H9 (cell line): ENCODE results near the gene APLP2. TPM values are rescaled to one million over a fixed set of nuclear protein-coding genes. Genes with fewer than 3 reads are reported as not detected.

Experiments used
- DNase-seq: peaks from one replicate; pipeline ENCODE4 v3.0.0-alpha.2; 2017
- H2AFZ ChIP-seq: one replicate; pipeline ENCODE4 v1.6.1; 2013; ENCODE audit warnings: mild to moderate bottlenecking, low read length, control low read depth, moderate library complexity
- H2AK5ac ChIP-seq: 2 replicates; pipeline ENCODE4 v1.6.1; 2013; ENCODE audit warnings: low read length, control low read depth, mixed read lengths; ENCODE audit not compliant: insufficient read length
- H2BK120ac ChIP-seq: one replicate; pipeline ENCODE4 v1.6.1; 2013; ENCODE audit warnings: low read depth, mild to moderate bottlenecking, low read length, control low read depth, inconsistent platforms; ENCODE audit not compliant: poor library complexity, severe bottlenecking
- H2BK12ac ChIP-seq: 2 replicates; pipeline ENCODE4 v1.6.1; 2013; ENCODE audit warnings: low read length, control low read depth, mixed read lengths, low read depth; ENCODE audit not compliant: insufficient read length
- H2BK15ac ChIP-seq: 2 replicates; pipeline ENCODE4 v1.6.1; 2013; ENCODE audit warnings: low read depth, low read length, control low read depth
- H2BK20ac ChIP-seq: one replicate; pipeline ENCODE4 v1.6.1; 2013; ENCODE audit warnings: low read depth, mild to moderate bottlenecking, low read length, control low read depth, inconsistent platforms; ENCODE audit not compliant: poor library complexity, severe bottlenecking
- H2BK5ac ChIP-seq: 2 replicates; pipeline ENCODE4 v1.6.1; 2013; ENCODE audit warnings: low read length, control low read depth, mixed read lengths; ENCODE audit not compliant: insufficient read length
- H3K14ac ChIP-seq: 2 replicates; pipeline ENCODE4 v1.6.1; 2013; ENCODE audit warnings: low read length, control low read depth; ENCODE audit not compliant: insufficient read depth
- H3K18ac ChIP-seq: 2 replicates; pipeline ENCODE4 v1.6.1; 2013; ENCODE audit warnings: low read depth, mild to moderate bottlenecking, mixed read lengths, low read length, control low read depth; ENCODE audit not compliant: insufficient read length
- H3K23ac ChIP-seq: 2 replicates; pipeline ENCODE4 v1.6.1; 2013; ENCODE audit warnings: low read length, control low read depth, mixed read lengths, low read depth; ENCODE audit not compliant: insufficient read length
- H3K23me2 ChIP-seq: 2 replicates; pipeline ENCODE4 v1.6.1; 2013; ENCODE audit warnings: low read depth, mild to moderate bottlenecking, mixed read lengths, low read length, control low read depth; ENCODE audit not compliant: insufficient read length, poor library complexity, severe bottlenecking
- H3K27ac ChIP-seq: 2 replicates; pipeline ENCODE4 v1.5.1; 2013; ENCODE audit warnings: low read length, control low read depth, mixed read lengths, low read depth; ENCODE audit not compliant: insufficient read length
- H3K27me3 ChIP-seq: 2 replicates; pipeline ENCODE4 v1.6.1; 2013; ENCODE audit warnings: low read length, control low read depth, inconsistent platforms; ENCODE audit not compliant: insufficient read depth
- H3K4ac ChIP-seq: 2 replicates; pipeline ENCODE4 v1.6.1; 2013; ENCODE audit warnings: low read depth, mild to moderate bottlenecking, control low read depth, inconsistent platforms, low read length, moderate library complexity
- H3K4me1 ChIP-seq: 2 replicates; pipeline ENCODE4 v1.6.1; 2013; ENCODE audit warnings: low read length, control low read depth, inconsistent platforms; ENCODE audit not compliant: insufficient read depth
- H3K4me2 ChIP-seq: 2 replicates; pipeline ENCODE4 v1.6.1; 2013; ENCODE audit warnings: low read length, control low read depth, mixed read lengths; ENCODE audit not compliant: insufficient read length, insufficient read depth
- H3K56ac ChIP-seq: 2 replicates; pipeline ENCODE4 v1.6.1; 2013; ENCODE audit warnings: low read depth, mild to moderate bottlenecking, mixed read lengths, low read length, control low read depth; ENCODE audit not compliant: insufficient read length
- H3K79me1 ChIP-seq: 2 replicates; pipeline ENCODE4 v1.6.1; 2013; ENCODE audit warnings: low read depth, mild to moderate bottlenecking, moderate library complexity, low read length, control low read depth, inconsistent platforms; ENCODE audit not compliant: insufficient read depth, poor library complexity, severe bottlenecking
- H3K79me2 ChIP-seq: 2 replicates; pipeline ENCODE4 v1.6.1; 2013; ENCODE audit warnings: low read length, control low read depth, inconsistent platforms; ENCODE audit not compliant: insufficient read depth
- H3K9ac ChIP-seq: 2 replicates; pipeline ENCODE4 v1.6.1; 2013; ENCODE audit warnings: low read length, control low read depth, mixed read lengths; ENCODE audit not compliant: insufficient read length; ENCODE audit errors: extremely low read depth
- H3K9me3 ChIP-seq: one replicate; pipeline ENCODE4 v1.6.1; 2013; ENCODE audit warnings: low read depth, low read length, inconsistent platforms; ENCODE audit not compliant: control insufficient read depth
- H3T11ph ChIP-seq: one replicate; pipeline ENCODE4 v1.6.1; 2013; ENCODE audit warnings: mild to moderate bottlenecking, low read length, control low read depth, inconsistent platforms
- H4K20me1 ChIP-seq: one replicate; pipeline ENCODE4 v1.6.1; 2013; ENCODE audit not compliant: control insufficient read depth, insufficient read length, insufficient read depth
- H4K5ac ChIP-seq: 2 replicates; pipeline ENCODE4 v1.6.1; 2013; ENCODE audit warnings: low read depth, mild to moderate bottlenecking, mixed read lengths, low read length, control low read depth; ENCODE audit not compliant: insufficient read length
- H4K8ac ChIP-seq: replicated peaks from 2 replicates; pipeline ENCODE4 v1.6.1; 2013; ENCODE audit warnings: low read length, control low read depth, mixed read lengths, low read depth; ENCODE audit not compliant: insufficient read length
- H4K91ac ChIP-seq: 2 replicates; pipeline ENCODE4 v1.6.1; 2013; ENCODE audit warnings: low read depth, mild to moderate bottlenecking, moderate library complexity, mixed read lengths, low read length, control low read depth; ENCODE audit not compliant: insufficient read length
- H3K27ac Mint-ChIP-seq, 3 experiments: 2 replicates in 2 of 3; 3 replicates in 1 of 3; pipeline ENCODE4 v1.8.0; 2020 to 2021; ENCODE audit warnings: mixed read lengths in 3 of 3, mild to moderate bottlenecking in 1 of 3, moderate library complexity in 1 of 3
- H3K27me3 Mint-ChIP-seq: 2 replicates; pipeline ENCODE4 v1.8.0; 2021; ENCODE audit warnings: low read depth, mild to moderate bottlenecking, moderate library complexity, mixed read lengths
- H3K36me3 Mint-ChIP-seq, 3 experiments: 2 replicates in 2 of 3; 3 replicates in 1 of 3; pipeline ENCODE4 v1.8.0; 2020 to 2021; ENCODE audit warnings: low read depth in 3 of 3, mixed read lengths in 3 of 3; ENCODE audit not compliant: insufficient read depth in 1 of 3
- H3K4me1 Mint-ChIP-seq, 2 experiments: 2 replicates each; pipeline ENCODE4 v1.8.0; 2020; ENCODE audit warnings: mixed read lengths in 2 of 2
- H3K4me3 Mint-ChIP-seq, 2 experiments: 2 replicates in 1 of 2; 3 replicates in 1 of 2; pipeline ENCODE4 v1.8.0; 2020 to 2021; ENCODE audit warnings: mild to moderate bottlenecking in 2 of 2, mixed read lengths in 2 of 2, moderate library complexity in 1 of 2
- H3K9me3 Mint-ChIP-seq, 2 experiments: 2 replicates in 1 of 2; 3 replicates in 1 of 2; pipeline ENCODE4 v1.8.0; 2020; ENCODE audit warnings: mild to moderate bottlenecking in 2 of 2, mixed read lengths in 2 of 2, moderate library complexity in 1 of 2
- CTCF ChIP-seq: fragments of 200-600 bp; sonication (generic); conservative IDR thresholded peaks from 3 replicates; pipeline ENCODE4 v1.8.0; 2021; ENCODE audit warnings: antibody characterized with exemption, mild to moderate bottlenecking
- WGBS: extraction: QIAGEN DNeasy Blood & Tissue Kit; methylation state at CpG from one replicate; pipeline ENCODE4 v1.1.7; 2013; ENCODE audit warnings: missing lambda C conversion rate, low lambda C conversion rate, mixed read lengths; ENCODE audit not compliant: insufficient read length; ENCODE audit errors: extremely low coverage; 5-methylcytosine and 5-hydroxymethylcytosine counted together
- total RNA-seq: library from RNA; stranded (reverse); gene quantifications from 2 replicates; pipeline ENCODE4 v1.2.1, GENCODE V29; 2021

Gene APLP2
- total RNA-seq, 1 experiment from 2014 or later = 328 TPM

GRCh38 chr11:130157101-130157500 is 87.4 kb downstream of the APLP2 start:
- H3K4me3 Mint-ChIP-seq = no peak overlapping the region
- no peak overlapping the region for H3K9ac ChIP-seq

More at GRCh38 chr11:130157101-130157500, 87.4 kb downstream of the APLP2 start:
- H3K4me2 ChIP-seq = no peak overlapping the region
- H4K91ac ChIP-seq = no peak overlapping the region
- Mint-ChIP-seq H3K9me3 (no peaks in the 10 kb centered on the region; a peak in 1 of 5 replicates), H3K36me3 (no peaks in the 10 kb centered on the region; a peak in 1 of 7 replicates), H3K27me3 (peaks cover 48% of the 10 kb centered on the region), H3K4me1 (peaks cover 40% of the 10 kb centered on the region in 2 experiments), H3K27ac (no peak overlapping the region)
- no peaks in the 10 kb centered on the region for H3K9me3 ChIP-seq
- H2AFZ ChIP-seq = no peak overlapping the region
- no peaks in the 10 kb centered on the region; the same call in 1 of the 2 replicates for H3K4me1 ChIP-seq
- no peak overlapping the region for H3K27ac ChIP-seq
- H2AK5ac ChIP-seq = no peak overlapping the region
- no peak overlapping the region for H4K5ac ChIP-seq
- no peak overlapping the region for H3K14ac ChIP-seq
- no peak overlapping the region for H2BK5ac ChIP-seq
- no peak overlapping the region for H2BK120ac ChIP-seq
- no peak overlapping the region for H4K8ac ChIP-seq
- no peaks in the 10 kb centered on the region for H4K20me1 ChIP-seq
- no peak overlapping the region for H3K23ac ChIP-seq
- no peak overlapping the region for H2BK20ac ChIP-seq
- no peak overlapping the region for H3T11ph ChIP-seq
- DNase-seq = no peak
- peaks cover 8% of the 10 kb centered on the region for H3K23me2 ChIP-seq
- no peak for TF ChIP-seq CTCF
- no peak overlapping the region for H2BK12ac ChIP-seq
- no peak overlapping the region for H3K18ac ChIP-seq
- no peak overlapping the region for H2BK15ac ChIP-seq
- H3K79me2 ChIP-seq = no peaks in the 10 kb centered on the region
- no peaks in the 10 kb centered on the region for H3K79me1 ChIP-seq
- no peak overlapping the region for H3K4ac ChIP-seq
- peaks cover 17% of the 10 kb centered on the region; the same call in 1 of the 2 replicates for H3K27me3 ChIP-seq
- no peak overlapping the region for H3K56ac ChIP-seq
- no CpG with 5 or more reads among the region's 8 CpGs for WGBS
